IPS-NIHi7 (cell line): ENCODE results near the gene MEIS2.

Experiments
- DNase-seq: peaks from one replicate; pipeline ENCODE4 v3.0.0; 2012; ENCODE audit warnings: mixed read lengths; ENCODE audit errors: extremely low spot score

MEIS2 gene

GRCh38 chr15:36879568-36880222 lies 220.7 kb downstream of the MEIS2 start:
- DNase-seq: peak; percentile 15

GRCh38 chr15:36878684-36879262 lies 221.6 kb downstream of the MEIS2 start:
- no peak for DNase-seq

GRCh38 chr15:36877796-36878683 lies 222.3 kb downstream of the MEIS2 start:
- DNase-seq: peak; percentile 30

- peak; percentile 33 for DNase-seq
Measured at GRCh38 chr15:36877294-36877693, 223.1 kb downstream of the MEIS2 start.

- no peak for DNase-seq
Measured at GRCh38 chr15:36875740-36876334, 224.5 kb downstream of the MEIS2 start.

DNA sequence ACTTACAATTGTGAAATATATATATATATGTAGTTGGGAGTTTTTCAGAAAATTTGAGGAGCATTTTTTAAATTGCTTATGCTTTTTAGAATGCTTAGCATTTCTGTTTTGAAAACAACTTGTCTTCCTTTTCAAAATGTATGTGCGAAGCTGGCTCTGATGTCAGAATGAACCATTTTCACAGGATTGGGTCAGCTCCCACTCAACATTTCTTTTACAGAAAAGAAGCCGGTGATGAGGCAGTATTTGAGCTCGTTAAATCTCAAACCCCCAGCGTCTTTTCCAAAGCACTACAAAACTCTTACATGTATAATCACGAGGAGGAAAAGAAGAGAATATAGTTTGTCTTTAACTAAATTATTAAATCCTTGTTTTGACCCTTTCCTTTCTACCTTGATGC lies 225.4 kb downstream of the MEIS2 start:
- DNase-seq: no peak

DNA sequence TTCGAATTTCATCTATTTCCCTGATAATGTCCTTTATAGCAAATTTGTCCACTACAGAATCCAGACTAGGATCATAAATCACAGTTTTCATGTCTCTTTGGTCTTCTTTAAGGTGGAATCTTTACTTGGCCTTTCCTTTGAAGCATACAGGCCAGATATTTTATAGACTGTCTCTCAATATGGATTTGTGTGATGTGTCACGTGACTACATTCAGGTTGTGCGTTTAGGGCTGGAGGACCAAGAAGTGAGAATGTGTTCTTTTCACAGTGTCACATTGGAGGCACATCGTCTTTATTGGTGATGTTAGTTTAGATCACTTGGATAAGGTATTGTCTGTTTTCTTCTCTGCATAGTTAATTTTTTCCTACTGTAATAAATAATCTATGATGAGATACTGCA lies 232.9 kb downstream of the MEIS2 start:
- no peak for DNase-seq

DNA sequence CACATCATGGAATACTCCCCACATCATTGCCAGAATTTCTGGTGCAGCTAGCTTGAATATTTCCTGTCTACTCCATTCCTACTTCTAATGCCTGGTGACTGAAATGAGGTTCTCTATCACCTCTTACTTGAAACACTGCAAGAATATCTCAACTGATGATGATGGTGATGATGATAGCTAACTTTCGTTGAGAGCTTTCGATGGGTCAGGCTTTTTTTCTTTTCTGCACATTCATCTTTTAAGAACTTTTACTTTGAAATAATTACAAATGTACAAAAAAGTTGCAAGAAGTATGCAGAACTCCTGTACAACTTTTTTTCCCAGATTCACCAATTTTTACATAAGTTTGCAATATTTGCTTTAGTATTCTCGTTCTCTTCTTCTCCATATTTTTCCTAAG lies 233.5 kb downstream of the MEIS2 start:
- DNase-seq: no peak

DNA sequence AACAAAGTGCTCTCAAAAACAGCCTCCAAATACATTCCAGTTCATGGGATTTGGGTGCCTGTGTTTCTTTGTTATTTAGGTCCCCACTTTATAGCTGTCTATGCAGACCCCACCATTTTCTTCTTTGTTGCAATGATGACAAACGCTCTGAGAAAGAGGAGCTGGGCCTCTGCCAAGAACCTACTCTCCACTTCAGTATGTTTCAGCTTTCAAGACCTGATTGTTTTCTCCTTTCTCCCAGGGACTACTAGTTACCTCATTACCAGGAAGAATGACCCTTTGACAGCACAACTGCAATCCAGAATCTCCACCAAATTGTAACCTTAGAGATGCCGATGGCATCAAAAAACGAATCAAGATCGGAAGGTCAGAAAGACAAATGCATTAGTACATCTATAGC lies 236.8 kb downstream of the MEIS2 start:
- no peak for DNase-seq

DNA sequence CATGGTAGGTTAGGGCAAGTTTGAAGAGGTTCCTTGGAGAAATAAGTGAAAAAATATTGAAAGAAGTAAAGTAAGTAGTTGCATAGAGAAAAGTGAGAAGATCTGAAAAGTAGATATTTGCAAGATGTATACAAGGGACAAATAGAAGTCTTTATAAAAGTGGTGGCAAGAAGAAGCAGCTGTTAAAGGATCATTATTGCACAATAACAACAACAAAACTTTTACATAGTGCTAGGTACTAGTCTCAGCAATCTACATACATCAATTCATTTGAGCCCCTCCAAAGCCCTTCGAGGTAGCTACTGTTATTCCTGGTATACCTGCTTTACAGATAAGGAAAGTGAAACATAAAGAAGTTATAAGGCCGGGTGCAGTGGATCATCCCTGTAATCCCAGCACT lies 239.6 kb downstream of the MEIS2 start:
- no peak for DNase-seq

DNA sequence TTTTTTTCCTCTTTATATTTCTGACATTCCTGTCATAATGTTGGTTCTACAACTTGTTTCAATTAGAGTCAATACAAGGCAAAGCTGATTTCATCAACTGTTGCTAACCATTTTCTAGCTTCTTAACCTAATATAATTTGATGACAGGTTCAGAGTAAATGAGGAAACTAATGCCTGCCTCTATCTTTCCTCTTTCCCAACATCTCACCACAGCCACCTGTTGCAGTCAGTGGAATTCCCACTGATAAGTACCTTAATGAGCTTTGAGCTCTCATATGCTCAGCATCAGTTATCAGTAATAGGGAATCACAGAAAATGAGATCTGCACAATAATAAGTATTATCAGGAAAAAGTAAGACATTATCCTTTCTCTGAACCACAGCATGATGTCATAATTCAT lies 241.9 kb downstream of the MEIS2 start:
- no peak for DNase-seq

- no peak for DNase-seq
Measured at GRCh38 chr15:36856339-36856973, 243.9 kb downstream of the MEIS2 start.

GRCh38 chr15:36850864-36851263 lies 249.5 kb downstream of the MEIS2 start:
- DNase-seq: no peak

- DNase-seq: no peak
Measured at GRCh38 chr15:36845270-36845669, 255.1 kb downstream of the MEIS2 start.

GRCh38 chr15:36844534-36844998 lies 255.8 kb downstream of the MEIS2 start:
- no peak for DNase-seq

DNA sequence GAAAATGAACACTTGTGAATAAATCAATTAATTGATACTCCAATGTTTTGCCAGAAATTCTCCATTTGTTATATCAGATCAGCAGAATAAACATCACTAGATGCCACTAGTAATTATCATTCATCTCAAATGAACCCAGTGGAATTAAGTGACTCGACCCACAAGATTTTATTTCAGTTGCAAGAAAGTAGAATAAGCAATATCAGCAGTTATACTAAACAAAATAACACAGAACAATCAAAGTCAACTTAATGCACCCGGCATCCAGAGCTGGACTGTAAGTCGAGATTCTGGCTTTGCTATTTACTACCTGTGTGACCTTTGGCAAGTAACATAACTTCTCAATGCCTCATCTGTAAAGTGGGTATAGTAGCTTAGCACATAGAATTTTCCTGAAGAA lies 256.5 kb downstream of the MEIS2 start:
- no peak for DNase-seq

- DNase-seq: no peak
Measured at GRCh38 chr15:36841193-36841592, 259.2 kb downstream of the MEIS2 start.
